GM18519 (cell line): ENCODE measurements around the gene U2SURP.
"Not testable (repeated sequence)": the region's sequence is repeated elsewhere in the genome, so short reads cannot be mapped to it uniquely, and the experiment has no call there.

Experiments
- ATAC-seq: cut with Tn5 transposase; IDR thresholded peaks from one replicate; pipeline ENCODE4 v1.9.1; 2021; ENCODE audit warnings: mild to moderate bottlenecking, moderate library complexity; ENCODE audit not compliant: unreplicated experiment, low FRiP score

Gene U2SURP

GRCh38 chr3:143066033-143066432 is 64.7 kb downstream of the U2SURP start:
- no peak for ATAC-seq

- no peak for ATAC-seq
These were observed 65.8 kb downstream of the U2SURP start for GRCh38 chr3:143067201-143067600.

GRCh38 chr3:143068059-143068458 is 66.7 kb downstream of the U2SURP start:
- no peak for ATAC-seq

GRCh38 chr3:143070977-143071551 is 69.7 kb downstream of the U2SURP start:
- ATAC-seq = no peak

- ATAC-seq = no peak
These were observed 70.4 kb downstream of the U2SURP start for GRCh38 chr3:143071776-143072175.

- ATAC-seq = not testable (repeated sequence)
These were observed 71.1 kb downstream of the U2SURP start for GRCh38 chr3:143072298-143073020.

- not testable (repeated sequence) for ATAC-seq
These were observed 72.2 kb downstream of the U2SURP start for GRCh38 chr3:143073541-143073940.

GRCh38 chr3:143073983-143074382 is 72.6 kb downstream of the U2SURP start:
- ATAC-seq = not testable (repeated sequence)

GRCh38 chr3:143078883-143079282 is 77.5 kb downstream of the U2SURP start:
- ATAC-seq = no peak

GRCh38 chr3:143080196-143080595 is 78.8 kb downstream of the U2SURP start:
- ATAC-seq = no peak

GRCh38 chr3:143081365-143081764 is 80.0 kb downstream of the U2SURP start:
- ATAC-seq = no peak

- peak; percentile 76 for ATAC-seq
These were observed 80.7 kb downstream of the U2SURP start for GRCh38 chr3:143081844-143082778.

- ATAC-seq = no peak
These were observed 82.4 kb downstream of the U2SURP start for GRCh38 chr3:143083781-143084180.

- peak; percentile 33 for ATAC-seq
These were observed 83.7 kb downstream of the U2SURP start for GRCh38 chr3:143084856-143085731.

GRCh38 chr3:143088835-143089234 is 87.5 kb downstream of the U2SURP start:
- no peak for ATAC-seq

GRCh38 chr3:143089965-143090364 is 88.6 kb downstream of the U2SURP start:
- ATAC-seq = no peak

- no peak for ATAC-seq
These were observed 89.1 kb downstream of the U2SURP start for GRCh38 chr3:143090486-143090885.

- ATAC-seq = no peak
These were observed 89.8 kb downstream of the U2SURP start for GRCh38 chr3:143090976-143091837.

GRCh38 chr3:143092191-143092590 is 90.8 kb downstream of the U2SURP start:
- no peak for ATAC-seq
